ENCODE results near the gene ILK. TPM values are rescaled to one million over a fixed set of nuclear protein-coding genes. Genes with fewer than 3 reads are reported as not detected.

ILK gene
- total RNA-seq, 1 donor from 2014 or later = 85.6 TPM

DNA sequence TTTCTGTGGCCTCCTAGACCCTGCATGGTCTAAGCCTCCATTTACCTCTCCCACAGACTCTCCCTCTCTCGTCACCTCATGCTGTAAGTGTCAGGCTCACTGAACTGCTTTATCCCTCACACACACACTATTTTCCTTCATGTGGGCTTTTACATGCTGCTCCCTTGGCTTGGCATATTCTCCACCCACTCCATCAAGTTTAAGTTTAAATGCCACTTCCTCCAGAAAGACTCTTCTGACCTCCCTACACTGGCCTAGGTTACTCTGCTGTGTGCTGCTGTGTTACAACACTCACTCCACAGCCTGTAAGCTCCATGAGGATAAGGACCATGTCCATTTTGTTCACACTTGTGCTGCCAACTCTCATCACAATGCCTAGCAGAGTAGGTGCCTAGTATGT lies 49.5 kb downstream of the ILK start:
- peaks cover 69% of the 10 kb centered on the region for H3K27me3 ChIP-seq
- H3K4me2 ChIP-seq = no peak overlapping the region
- no peak for TF ChIP-seq EZH2 (IDR thresholded peaks at IDR 0.05)
- TF ChIP-seq EZH2phosphoT487 (IDR thresholded peaks at IDR 0.05) = no peak
- TF ChIP-seq, protein P1, sequence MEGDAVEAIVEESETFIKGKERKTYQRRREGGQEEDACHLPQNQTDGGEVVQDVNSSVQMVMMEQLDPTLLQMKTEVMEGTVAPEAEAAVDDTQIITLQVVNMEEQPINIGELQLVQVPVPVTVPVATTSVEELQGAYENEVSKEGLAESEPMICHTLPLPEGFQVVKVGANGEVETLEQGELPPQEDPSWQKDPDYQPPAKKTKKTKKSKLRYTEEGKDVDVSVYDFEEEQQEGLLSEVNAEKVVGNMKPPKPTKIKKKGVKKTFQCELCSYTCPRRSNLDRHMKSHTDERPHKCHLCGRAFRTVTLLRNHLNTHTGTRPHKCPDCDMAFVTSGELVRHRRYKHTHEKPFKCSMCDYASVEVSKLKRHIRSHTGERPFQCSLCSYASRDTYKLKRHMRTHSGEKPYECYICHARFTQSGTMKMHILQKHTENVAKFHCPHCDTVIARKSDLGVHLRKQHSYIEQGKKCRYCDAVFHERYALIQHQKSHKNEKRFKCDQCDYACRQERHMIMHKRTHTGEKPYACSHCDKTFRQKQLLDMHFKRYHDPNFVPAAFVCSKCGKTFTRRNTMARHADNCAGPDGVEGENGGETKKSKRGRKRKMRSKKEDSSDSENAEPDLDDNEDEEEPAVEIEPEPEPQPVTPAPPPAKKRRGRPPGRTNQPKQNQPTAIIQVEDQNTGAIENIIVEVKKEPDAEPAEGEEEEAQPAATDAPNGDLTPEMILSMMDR (IDR thresholded peaks at IDR 0.05) = no peak
- H3K27ac ChIP-seq = no peak overlapping the region
- H3K27ac Mint-ChIP-seq = no peak overlapping the region
- no peaks in the 10 kb centered on the region for H3K79me2 ChIP-seq (ENCODE audit: low read depth)
- H3K4me1 Mint-ChIP-seq = peaks cover 11% of the 10 kb centered on the region
- peaks cover 5% of the 10 kb centered on the region for H3K27me3 Mint-ChIP-seq (ENCODE audit: insufficient read depth, low read depth)
- no peak overlapping the region for H3K4me3 ChIP-seq
- no peaks in the 10 kb centered on the region for H3K36me3 Mint-ChIP-seq
- peaks cover 7% of the 10 kb centered on the region for H3F3A ChIP-seq (ENCODE audit: low read depth)
- H4K20me1 ChIP-seq (ENCODE audit: low read depth) = no peaks in the 10 kb centered on the region
- no peak overlapping the region for H3K4me3 Mint-ChIP-seq
- H3K9me3 ChIP-seq (ENCODE audit: low read depth) = no peaks in the 10 kb centered on the region
- no peaks in the 10 kb centered on the region for H3K9me3 Mint-ChIP-seq
- no peak overlapping the region for H2AFZ ChIP-seq (replicated peaks)
- H3K9ac ChIP-seq = no peak overlapping the region
- no peak for DNase-seq (ENCODE audit: low spot score)
- no peaks in the 10 kb centered on the region for H3K36me3 ChIP-seq
- H3K4me1 ChIP-seq = peaks cover 3% of the 10 kb centered on the region

DNA sequence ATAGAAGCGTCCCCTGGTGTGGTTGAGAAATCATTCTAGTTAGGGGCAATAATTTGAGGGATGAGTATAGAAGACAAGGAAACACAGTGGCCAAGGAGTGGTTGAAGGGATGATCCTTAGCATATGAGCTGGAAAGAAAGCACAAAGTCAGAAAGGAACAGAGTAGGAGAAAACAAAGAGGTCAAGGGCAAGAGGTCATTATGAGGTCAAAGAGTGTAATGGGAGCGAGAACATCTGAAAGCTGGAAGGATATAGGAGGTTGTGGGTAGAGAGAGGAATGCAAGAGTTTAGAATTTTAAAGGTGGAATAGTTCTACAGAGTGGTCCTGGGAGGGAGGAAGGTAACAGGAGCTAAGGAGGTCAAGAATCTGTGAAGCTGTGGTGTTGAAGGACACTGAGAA lies 50.1 kb downstream of the ILK start:
- Histone ChIP-seq H4K20me1 (ENCODE audit: low read depth) (no peaks in the 10 kb centered on the region), H3K4me3 (no peak overlapping the region), H3K9me3 (ENCODE audit: low read depth) (no peaks in the 10 kb centered on the region), H3K4me2 (no peak overlapping the region), H3K9ac (no peak overlapping the region), H3K36me3 (no peaks in the 10 kb centered on the region), H3F3A (ENCODE audit: low read depth) (peaks cover 7% of the 10 kb centered on the region), H3K79me2 (ENCODE audit: low read depth) (no peaks in the 10 kb centered on the region), H3K27ac (no peak overlapping the region), H3K27me3 (peaks cover 75% of the 10 kb centered on the region), H2AFZ (replicated peaks) (no peak overlapping the region), H3K4me1 (peaks cover 3% of the 10 kb centered on the region)
- Mint-ChIP-seq H3K4me3 (no peak overlapping the region), H3K4me1 (peaks cover 11% of the 10 kb centered on the region), H3K27me3 (ENCODE audit: insufficient read depth, low read depth) (peaks cover 5% of the 10 kb centered on the region), H3K27ac (no peak overlapping the region), H3K36me3 (no peaks in the 10 kb centered on the region), H3K9me3 (no peaks in the 10 kb centered on the region)
- no peak for TF ChIP-seq EZH2 (IDR thresholded peaks at IDR 0.05)
- TF ChIP-seq, protein P1 (IDR thresholded peaks at IDR 0.05) = no peak
- no peak for TF ChIP-seq EZH2phosphoT487 (IDR thresholded peaks at IDR 0.05)
- DNase-seq (ENCODE audit: low spot score) = no peak

DNA sequence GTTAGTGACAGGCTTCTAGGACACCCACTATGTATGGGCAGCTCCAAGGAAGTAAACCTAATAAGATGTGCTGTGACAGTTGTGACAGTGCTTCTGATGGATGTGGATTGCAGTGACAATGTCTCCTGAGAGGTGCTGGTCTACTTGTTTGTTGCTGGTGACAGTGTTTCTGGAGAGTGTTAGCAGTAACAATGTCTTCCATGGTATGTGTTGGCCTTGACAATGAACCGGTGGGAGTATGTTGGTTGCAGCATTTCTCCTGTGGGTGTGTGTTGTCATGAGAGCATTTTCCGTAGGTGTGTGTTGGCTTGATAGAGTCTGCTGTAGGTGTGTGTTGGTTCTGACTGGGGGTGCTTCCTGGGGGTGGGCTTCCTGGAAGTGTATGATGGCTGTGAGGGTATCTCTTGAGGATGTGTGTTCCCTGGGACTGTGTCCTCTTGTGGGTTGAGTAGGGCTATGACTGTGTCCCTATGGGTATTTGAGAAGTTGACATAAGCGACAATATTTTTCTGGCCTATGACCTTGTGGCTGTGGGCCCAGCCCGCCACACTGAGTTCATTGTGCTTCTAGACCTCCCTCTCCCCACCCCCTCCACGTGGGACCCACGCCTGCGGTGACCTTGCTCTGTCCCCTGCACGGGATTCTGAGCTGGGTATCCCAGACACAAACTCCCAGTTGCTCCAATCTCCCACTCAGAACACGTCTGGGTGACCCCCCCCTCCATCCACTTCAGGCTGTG lies 50.9 kb downstream of the ILK start:
- Histone ChIP-seq H2AFZ (replicated peaks) (no peak overlapping the region), H3K4me1 (peaks cover 3% of the 10 kb centered on the region), H3F3A (ENCODE audit: low read depth) (peaks cover 7% of the 10 kb centered on the region), H3K9ac (no peak overlapping the region), H3K4me2 (peak overlapping the region; percentile 76), H3K27me3 (peaks cover 77% of the 10 kb centered on the region), H3K36me3 (no peaks in the 10 kb centered on the region), H3K79me2 (ENCODE audit: low read depth) (no peaks in the 10 kb centered on the region), H4K20me1 (ENCODE audit: low read depth) (no peaks in the 10 kb centered on the region), H3K9me3 (ENCODE audit: low read depth) (no peaks in the 10 kb centered on the region), H3K27ac (no peak overlapping the region), H3K4me3 (peak overlapping the region; percentile 64)
- H3K27ac Mint-ChIP-seq = no peak overlapping the region
- H3K9me3 Mint-ChIP-seq = no peaks in the 10 kb centered on the region
- TF ChIP-seq, protein P1 (IDR thresholded peaks at IDR 0.05) = no peak
- TF ChIP-seq EZH2phosphoT487 (IDR thresholded peaks at IDR 0.05) (no peak), EZH2 (IDR thresholded peaks at IDR 0.05) (no peak)
- peaks cover 11% of the 10 kb centered on the region for H3K4me1 Mint-ChIP-seq
- H3K36me3 Mint-ChIP-seq = no peaks in the 10 kb centered on the region
- H3K27me3 Mint-ChIP-seq (ENCODE audit: insufficient read depth, low read depth) = peaks cover 5% of the 10 kb centered on the region
- DNase-seq (ENCODE audit: low spot score) = no peak
- H3K4me3 Mint-ChIP-seq = no peak overlapping the region
